Vagina (tissue), 2 donors: ENCODE measurements around the gene LSM3.

Source experiments
- CTCF ChIP-seq, 3 experiments: fragments of 450-650 bp in 2 of 3; fragments of 200-600 bp in 1 of 3; sonication (generic) in 1 of 3; IDR thresholded peaks; one replicate each; pipeline ENCODE4 v1.5.1; 2017 to 2019; ENCODE audit warnings: antibody characterized with exemption in 3 of 3, mild to moderate bottlenecking in 2 of 3, moderate library complexity in 2 of 3
- POLR2A ChIP-seq, 2 donors: fragments of 450-650 bp; IDR thresholded peaks; one replicate each; pipeline ENCODE4 v1.6.1; 2017; ENCODE audit warnings: antibody characterized with exemption in 2 of 2, mild to moderate bottlenecking in 2 of 2, moderate library complexity in 2 of 2

- TF ChIP-seq CTCF (IDR thresholded peaks at IDR 0.05) = no peak
- no peak for TF ChIP-seq POLR2A (IDR thresholded peaks at IDR 0.05)
Measured at GRCh38 chr3:14246414-14246813, 67.8 kb downstream of the LSM3 start.
